Breast epithelium (tissue), 3 donors: ENCODE measurements around the gene NINJ1.

Experiments used
- POLR2A ChIP-seq: fragments of 450-650 bp; IDR thresholded peaks from one replicate; pipeline ENCODE4 v1.6.1; 2016; ENCODE audit warnings: antibody characterized with exemption, mild to moderate bottlenecking, moderate library complexity
- TF ChIP-seq, protein P1 (sequence below), 3 donors: fragments of 450-650 bp; IDR thresholded peaks; one replicate each; pipeline ENCODE4 v1.5.1; 2016 to 2017; ENCODE audit warnings: antibody characterized with exemption in 3 of 3, mild to moderate bottlenecking in 3 of 3, moderate library complexity in 3 of 3

GRCh38 chr9:93124793-93125192 lies 9.3 kb downstream of the NINJ1 start:
- TF ChIP-seq, protein P1, sequence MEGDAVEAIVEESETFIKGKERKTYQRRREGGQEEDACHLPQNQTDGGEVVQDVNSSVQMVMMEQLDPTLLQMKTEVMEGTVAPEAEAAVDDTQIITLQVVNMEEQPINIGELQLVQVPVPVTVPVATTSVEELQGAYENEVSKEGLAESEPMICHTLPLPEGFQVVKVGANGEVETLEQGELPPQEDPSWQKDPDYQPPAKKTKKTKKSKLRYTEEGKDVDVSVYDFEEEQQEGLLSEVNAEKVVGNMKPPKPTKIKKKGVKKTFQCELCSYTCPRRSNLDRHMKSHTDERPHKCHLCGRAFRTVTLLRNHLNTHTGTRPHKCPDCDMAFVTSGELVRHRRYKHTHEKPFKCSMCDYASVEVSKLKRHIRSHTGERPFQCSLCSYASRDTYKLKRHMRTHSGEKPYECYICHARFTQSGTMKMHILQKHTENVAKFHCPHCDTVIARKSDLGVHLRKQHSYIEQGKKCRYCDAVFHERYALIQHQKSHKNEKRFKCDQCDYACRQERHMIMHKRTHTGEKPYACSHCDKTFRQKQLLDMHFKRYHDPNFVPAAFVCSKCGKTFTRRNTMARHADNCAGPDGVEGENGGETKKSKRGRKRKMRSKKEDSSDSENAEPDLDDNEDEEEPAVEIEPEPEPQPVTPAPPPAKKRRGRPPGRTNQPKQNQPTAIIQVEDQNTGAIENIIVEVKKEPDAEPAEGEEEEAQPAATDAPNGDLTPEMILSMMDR (IDR thresholded peaks at IDR 0.05) = no peak
- no peak for TF ChIP-seq POLR2A
